Peyer's patch (tissue), 4 donors: ENCODE measurements around the gene CFAP221. TPM values are rescaled to one million over a fixed set of nuclear protein-coding genes. Genes with fewer than 3 reads are reported as not detected.

Experiments used
- DNase-seq, 3 donors: peaks; one replicate each; pipeline ENCODE4 v3.0.0-alpha.2; 2017 to 2019
- H3K27ac ChIP-seq, 4 donors: fragments of 200-600 bp; sonication (generic); one replicate each; pipeline ENCODE4 v1.5.1; 2016 to 2019
- H3K27me3 ChIP-seq, 2 donors: fragments of 200-600 bp; sonication (generic); one replicate each; pipeline ENCODE4 v1.5.1; 2019
- H3K36me3 ChIP-seq, 3 donors: fragments of 200-600 bp; sonication (generic); one replicate each; pipeline ENCODE4 v1.5.1; 2016 to 2019
- H3K4me1 ChIP-seq, 4 donors: fragments of 200-600 bp; sonication (generic); one replicate each; pipeline ENCODE4 v1.5.1; 2016 to 2019
- H3K4me3 ChIP-seq, 4 donors: fragments of 200-600 bp; sonication (generic); 1 replicate in 3 of 4; 2 replicates in 1 of 4; pipeline ENCODE4 v1.5.1; 2016 to 2019; ENCODE audit warnings: mild to moderate bottlenecking in 1 of 4
- H3K9me3 ChIP-seq, 4 donors: fragments of 200-600 bp; sonication (generic); one replicate each; pipeline ENCODE4 v1.5.1; 2016 to 2019; ENCODE audit warnings: mild to moderate bottlenecking in 1 of 4
- CTCF ChIP-seq, 6 experiments: fragments of 450-650 bp in 4 of 6; fragments of 200-600 bp in 2 of 6; sonication (generic) in 1 of 6; IDR thresholded peaks; one replicate each; pipeline ENCODE4 v1.5.1; 2017 to 2019; ENCODE audit warnings: antibody characterized with exemption in 6 of 6, mild to moderate bottlenecking in 3 of 6, moderate library complexity in 1 of 6
- POLR2A ChIP-seq, 2 donors: fragments of 450-650 bp; IDR thresholded peaks; one replicate each; pipeline ENCODE4 v1.5.1; 2017; ENCODE audit warnings: antibody characterized with exemption in 2 of 2, mild to moderate bottlenecking in 2 of 2, moderate library complexity in 2 of 2
- total RNA-seq, 4 donors: library from RNA; depleted of rRNA; stranded (reverse); fragments of >200 nt; gene quantifications; one replicate each; pipeline ENCODE4 v1.1.0, GENCODE V29; 2016

CFAP221 gene
- total RNA-seq, 4 donors from 2014 or later, result 2.8 to 6.6 (median 3.6) TPM

- DNase-seq, result no peak
- H3K4me1 ChIP-seq, result peaks cover 0 to 4% (median 0%) of the 10 kb centered on the region in 4 donors
- H3K27me3 ChIP-seq, result peaks cover 0 to under 1% of the 10 kb centered on the region in 2 donors
- H3K27ac ChIP-seq, result no peak overlapping the region
- no peak for TF ChIP-seq POLR2A (IDR thresholded peaks at IDR 0.05)
- TF ChIP-seq CTCF (IDR thresholded peaks at IDR 0.05), result no peak
- no peaks in the 10 kb centered on the region for H3K36me3 ChIP-seq
- H3K9me3 ChIP-seq, result no peaks in the 10 kb centered on the region
- no peak overlapping the region for H3K4me3 ChIP-seq
These were observed 25.2 kb upstream of the CFAP221 start for GRCh38 chr2:119519057-119519408.

- H3K9me3 ChIP-seq, result no peaks in the 10 kb centered on the region
- H3K36me3 ChIP-seq, result no peaks in the 10 kb centered on the region
- no peak overlapping the region for H3K27ac ChIP-seq
- H3K27me3 ChIP-seq, result peaks cover 0 to 10% of the 10 kb centered on the region in 2 donors
- no peak overlapping the region for H3K4me3 ChIP-seq
- TF ChIP-seq CTCF (IDR thresholded peaks at IDR 0.05) (no peak), POLR2A (IDR thresholded peaks at IDR 0.05) (no peak)
- peaks cover 0 to 9% (median 0%) of the 10 kb centered on the region in 4 donors for H3K4me1 ChIP-seq
- no peak for DNase-seq
These were observed 23.4 kb upstream of the CFAP221 start for GRCh38 chr2:119520696-119521432.

GRCh38 chr2:119521433-119522050 lies 22.7 kb upstream of the CFAP221 start:
- Histone ChIP-seq H3K27ac (no peak overlapping the region), H3K4me1 (peaks cover 0 to 9% (median 0%) of the 10 kb centered on the region in 4 donors), H3K27me3 (peaks cover 0 to 10% of the 10 kb centered on the region in 2 donors), H3K9me3 (no peaks in the 10 kb centered on the region), H3K36me3 (no peaks in the 10 kb centered on the region), H3K4me3 (no peak overlapping the region)
- no peak for TF ChIP-seq CTCF (IDR thresholded peaks at IDR 0.05)
- DNase-seq, result no peak

- TF ChIP-seq POLR2A (IDR thresholded peaks at IDR 0.05) (no peak), CTCF (IDR thresholded peaks at IDR 0.05) (no peak)
- H3K27ac ChIP-seq, result no peak overlapping the region
- no peak for DNase-seq
- H3K27me3 ChIP-seq, result peaks cover 0 to 10% of the 10 kb centered on the region in 2 donors
- no peaks in the 10 kb centered on the region for H3K36me3 ChIP-seq
- no peaks in the 10 kb centered on the region for H3K9me3 ChIP-seq
- no peak overlapping the region for H3K4me3 ChIP-seq
- peaks cover 0 to 9% (median 0%) of the 10 kb centered on the region in 4 donors for H3K4me1 ChIP-seq
These were observed 21.6 kb upstream of the CFAP221 start for GRCh38 chr2:119522671-119523070.

- Histone ChIP-seq H3K4me1 (peaks cover 0 to 9% (median 0%) of the 10 kb centered on the region in 4 donors), H3K4me3 (peak overlapping the region in 1 of 4 donors; percentile 14), H3K27me3 (peaks cover 0 to 10% of the 10 kb centered on the region in 2 donors), H3K27ac (no peak overlapping the region), H3K9me3 (no peaks in the 10 kb centered on the region), H3K36me3 (no peaks in the 10 kb centered on the region)
- DNase-seq, result no peak
- no peak for TF ChIP-seq POLR2A (IDR thresholded peaks at IDR 0.05)
- TF ChIP-seq CTCF (IDR thresholded peaks at IDR 0.05), result no peak
These were observed 20.8 kb upstream of the CFAP221 start for GRCh38 chr2:119523383-119523951.
